Type B pancreatic cell (in vitro differentiated cells): ENCODE measurements around the gene FCHO2. TPM values are rescaled to one million over a fixed set of nuclear protein-coding genes. Genes with fewer than 3 reads are reported as not detected.

ENCODE experiments used
- DNase-seq: peaks from one replicate; pipeline ENCODE4 v3.0.0; 2021; ENCODE audit warnings: mixed read lengths; ENCODE audit not compliant: unreplicated experiment; ENCODE audit errors: extremely low spot score
- H3K27ac Mint-ChIP-seq: 2 replicates; pipeline ENCODE4 v1.8.0; 2021; ENCODE audit warnings: mild to moderate bottlenecking, mixed read lengths
- H3K27me3 Mint-ChIP-seq: 2 replicates; pipeline ENCODE4 v1.8.0; 2021; ENCODE audit warnings: mixed read lengths
- H3K36me3 Mint-ChIP-seq: 2 replicates; pipeline ENCODE4 v1.8.0; 2021; ENCODE audit warnings: mixed read lengths
- H3K4me1 Mint-ChIP-seq: one replicate; pipeline ENCODE4 v1.8.0; 2021; ENCODE audit warnings: mixed read lengths; ENCODE audit not compliant: unreplicated experiment
- H3K4me3 Mint-ChIP-seq: 2 replicates; pipeline ENCODE4 v1.8.0; 2021; ENCODE audit warnings: mild to moderate bottlenecking, mixed read lengths
- H3K9me3 Mint-ChIP-seq: 2 replicates; pipeline ENCODE4 v1.8.0; 2021; ENCODE audit warnings: mixed read lengths
- long read RNA-seq: library from polyadenylated mRNA; unstranded; transcript quantifications from one replicate; pipeline ENCODE4 v2.0.0, GENCODE V29; 2020
- total RNA-seq: library from RNA; stranded (reverse); gene quantifications from 2 replicates; pipeline ENCODE4 v1.2.1, GENCODE V29; 2021; ENCODE audit warnings: low replicate concordance
- TF ChIP-seq, protein P1 (sequence below): fragments of 200-600 bp; sonication (generic); conservative IDR thresholded peaks from 2 replicates; pipeline ENCODE4 v1.5.0; 2021; ENCODE audit warnings: antibody characterized with exemption, mild to moderate bottlenecking

FCHO2 gene, protein sequence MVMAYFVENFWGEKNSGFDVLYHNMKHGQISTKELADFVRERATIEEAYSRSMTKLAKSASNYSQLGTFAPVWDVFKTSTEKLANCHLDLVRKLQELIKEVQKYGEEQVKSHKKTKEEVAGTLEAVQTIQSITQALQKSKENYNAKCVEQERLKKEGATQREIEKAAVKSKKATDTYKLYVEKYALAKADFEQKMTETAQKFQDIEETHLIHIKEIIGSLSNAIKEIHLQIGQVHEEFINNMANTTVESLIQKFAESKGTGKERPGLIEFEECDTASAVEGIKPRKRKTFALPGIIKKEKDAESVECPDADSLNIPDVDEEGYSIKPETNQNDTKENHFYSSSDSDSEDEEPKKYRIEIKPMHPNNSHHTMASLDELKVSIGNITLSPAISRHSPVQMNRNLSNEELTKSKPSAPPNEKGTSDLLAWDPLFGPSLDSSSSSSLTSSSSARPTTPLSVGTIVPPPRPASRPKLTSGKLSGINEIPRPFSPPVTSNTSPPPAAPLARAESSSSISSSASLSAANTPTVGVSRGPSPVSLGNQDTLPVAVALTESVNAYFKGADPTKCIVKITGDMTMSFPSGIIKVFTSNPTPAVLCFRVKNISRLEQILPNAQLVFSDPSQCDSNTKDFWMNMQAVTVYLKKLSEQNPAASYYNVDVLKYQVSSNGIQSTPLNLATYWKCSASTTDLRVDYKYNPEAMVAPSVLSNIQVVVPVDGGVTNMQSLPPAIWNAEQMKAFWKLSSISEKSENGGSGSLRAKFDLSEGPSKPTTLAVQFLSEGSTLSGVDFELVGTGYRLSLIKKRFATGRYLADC
- total RNA-seq, result 22.8 and 38.5 TPM in 2 replicates
- long read RNA-seq, partial matches to known transcripts, result 7 of 14 reads
- long read RNA-seq, other reads (novel, unspliced or antisense), result 7 of 14 reads

DNA sequence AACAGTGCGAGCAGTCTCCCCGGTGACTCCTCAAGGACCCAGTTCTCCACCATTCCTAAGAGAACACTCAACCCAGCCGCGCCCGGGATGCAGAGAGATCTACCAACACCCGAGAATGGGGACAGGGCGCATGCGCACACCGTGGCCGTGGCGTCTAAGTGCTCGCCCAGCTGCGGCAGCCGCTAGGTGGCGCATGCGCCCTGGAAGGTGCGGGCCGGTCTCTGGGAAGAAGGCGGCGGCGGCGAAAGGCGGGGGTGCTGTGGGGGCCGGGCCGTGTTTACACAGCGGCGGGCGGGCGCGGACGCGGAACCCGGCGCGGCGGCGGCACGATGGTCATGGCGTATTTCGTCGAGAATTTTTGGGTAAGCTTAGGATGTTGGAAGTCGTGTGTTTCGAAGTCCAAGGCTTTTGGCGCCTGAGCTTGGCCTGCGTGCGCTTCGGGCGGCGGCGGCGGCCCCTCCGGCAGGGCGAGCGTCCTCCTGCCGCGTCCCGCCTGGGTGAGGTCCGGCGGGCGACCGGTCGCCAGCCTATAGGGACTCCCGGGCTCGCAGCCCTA is at the start of gene FCHO2:
Gene FCHO2, plus strand, starts transcription at position 274 of the 556 bp plus-strand sequence. Its CDS starts 56 bp downstream, at position 330.
- Mint-ChIP-seq H3K36me3 (no peaks in the 10 kb centered on the region), H3K27me3 (peaks cover 4% of the 10 kb centered on the region), H3K4me1 (peaks cover 18% of the 10 kb centered on the region), H3K27ac (peak within 1 kb of the TSS; percentile 100), H3K9me3 (peaks cover 6% of the 10 kb centered on the region), H3K4me3 (peak within 1 kb of the TSS; percentile 98)
- DNase-seq, result peak; percentile 99
- TF ChIP-seq, protein P1, sequence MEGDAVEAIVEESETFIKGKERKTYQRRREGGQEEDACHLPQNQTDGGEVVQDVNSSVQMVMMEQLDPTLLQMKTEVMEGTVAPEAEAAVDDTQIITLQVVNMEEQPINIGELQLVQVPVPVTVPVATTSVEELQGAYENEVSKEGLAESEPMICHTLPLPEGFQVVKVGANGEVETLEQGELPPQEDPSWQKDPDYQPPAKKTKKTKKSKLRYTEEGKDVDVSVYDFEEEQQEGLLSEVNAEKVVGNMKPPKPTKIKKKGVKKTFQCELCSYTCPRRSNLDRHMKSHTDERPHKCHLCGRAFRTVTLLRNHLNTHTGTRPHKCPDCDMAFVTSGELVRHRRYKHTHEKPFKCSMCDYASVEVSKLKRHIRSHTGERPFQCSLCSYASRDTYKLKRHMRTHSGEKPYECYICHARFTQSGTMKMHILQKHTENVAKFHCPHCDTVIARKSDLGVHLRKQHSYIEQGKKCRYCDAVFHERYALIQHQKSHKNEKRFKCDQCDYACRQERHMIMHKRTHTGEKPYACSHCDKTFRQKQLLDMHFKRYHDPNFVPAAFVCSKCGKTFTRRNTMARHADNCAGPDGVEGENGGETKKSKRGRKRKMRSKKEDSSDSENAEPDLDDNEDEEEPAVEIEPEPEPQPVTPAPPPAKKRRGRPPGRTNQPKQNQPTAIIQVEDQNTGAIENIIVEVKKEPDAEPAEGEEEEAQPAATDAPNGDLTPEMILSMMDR, result peak; percentile 92

DNA sequence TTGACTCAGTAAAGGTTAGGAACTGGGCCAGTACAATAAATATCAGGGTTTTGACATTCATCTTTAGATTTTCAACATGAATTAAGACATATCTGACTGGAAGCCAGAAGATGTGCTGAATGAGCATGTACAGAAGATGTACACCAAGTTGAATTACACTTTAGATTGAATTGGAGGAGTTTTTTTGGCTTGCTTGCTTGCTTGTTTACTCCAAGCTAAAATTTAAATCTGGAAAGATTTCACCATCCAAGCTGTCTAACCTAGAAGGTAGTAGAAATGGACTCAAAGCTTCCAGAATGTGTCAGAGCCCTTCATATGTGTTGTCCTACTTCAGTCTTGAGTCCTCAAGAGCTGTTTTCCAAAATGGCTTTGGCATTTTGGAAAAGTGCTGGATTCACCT is 49.0 kb upstream of the FCHO2 start:
- H3K4me1 Mint-ChIP-seq, result no peaks in the 10 kb centered on the region
- no peaks in the 10 kb centered on the region for H3K27me3 Mint-ChIP-seq
- no peak overlapping the region for H3K4me3 Mint-ChIP-seq
- TF ChIP-seq, protein P1, result no peak
- H3K9me3 Mint-ChIP-seq, result no peaks in the 10 kb centered on the region
- H3K27ac Mint-ChIP-seq, result no peak overlapping the region
- no peak for DNase-seq
- H3K36me3 Mint-ChIP-seq, result peaks cover 38% of the 10 kb centered on the region

DNA sequence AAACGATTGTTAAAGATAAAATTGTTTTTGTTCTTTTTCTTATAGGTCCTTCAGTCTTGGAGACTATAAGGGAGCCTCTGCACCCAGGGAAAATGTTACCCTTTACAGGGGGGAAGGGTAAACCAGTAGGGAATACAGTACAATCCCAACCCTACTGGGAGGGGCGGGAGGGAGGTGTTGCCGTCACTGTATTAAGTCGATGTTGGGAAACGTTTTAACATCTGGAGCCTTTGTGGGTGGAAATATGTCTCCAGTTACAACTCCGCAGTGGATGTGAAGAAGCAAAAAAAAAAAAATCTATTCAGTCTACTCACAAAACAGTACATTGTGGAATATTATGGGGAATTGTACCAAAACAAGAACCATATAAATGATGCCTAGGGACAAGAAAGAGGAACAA is 47.2 kb upstream of the FCHO2 start:
- H3K27me3 Mint-ChIP-seq, result no peaks in the 10 kb centered on the region
- no peak overlapping the region for H3K4me3 Mint-ChIP-seq
- H3K27ac Mint-ChIP-seq, result no peak overlapping the region
- DNase-seq, result no peak
- H3K4me1 Mint-ChIP-seq, result no peaks in the 10 kb centered on the region
- no peaks in the 10 kb centered on the region for H3K9me3 Mint-ChIP-seq
- H3K36me3 Mint-ChIP-seq, result peaks cover 32% of the 10 kb centered on the region
- TF ChIP-seq, protein P1, result no peak

DNA sequence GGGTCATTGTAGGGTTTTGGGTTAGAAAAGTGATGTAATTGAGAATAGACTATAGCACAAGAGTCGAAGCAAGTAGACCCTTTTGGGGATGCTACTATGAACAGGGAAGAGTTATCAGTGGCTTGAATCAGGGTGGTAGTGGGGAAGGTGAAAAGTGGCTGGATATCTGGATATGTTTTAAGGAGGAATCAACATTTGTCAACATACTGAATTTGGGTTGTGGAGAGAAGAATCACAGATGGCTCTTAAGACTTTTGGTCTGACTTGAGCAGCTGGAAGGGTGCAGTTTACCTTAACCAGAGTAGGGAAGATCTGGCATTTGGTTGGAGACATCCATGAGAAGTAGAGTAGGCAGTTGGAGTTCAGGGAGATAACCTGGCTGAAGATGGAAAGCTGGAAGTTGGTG is 38.5 kb upstream of the FCHO2 start:
- no peak for DNase-seq
- no peaks in the 10 kb centered on the region for H3K27me3 Mint-ChIP-seq
- H3K27ac Mint-ChIP-seq, result peak overlapping the region; percentile 4
- H3K9me3 Mint-ChIP-seq, result no peaks in the 10 kb centered on the region
- TF ChIP-seq, protein P1, result no peak
- no peak overlapping the region for H3K4me3 Mint-ChIP-seq
- H3K36me3 Mint-ChIP-seq, result peaks cover 4% of the 10 kb centered on the region
- peaks cover 10% of the 10 kb centered on the region for H3K4me1 Mint-ChIP-seq

DNA sequence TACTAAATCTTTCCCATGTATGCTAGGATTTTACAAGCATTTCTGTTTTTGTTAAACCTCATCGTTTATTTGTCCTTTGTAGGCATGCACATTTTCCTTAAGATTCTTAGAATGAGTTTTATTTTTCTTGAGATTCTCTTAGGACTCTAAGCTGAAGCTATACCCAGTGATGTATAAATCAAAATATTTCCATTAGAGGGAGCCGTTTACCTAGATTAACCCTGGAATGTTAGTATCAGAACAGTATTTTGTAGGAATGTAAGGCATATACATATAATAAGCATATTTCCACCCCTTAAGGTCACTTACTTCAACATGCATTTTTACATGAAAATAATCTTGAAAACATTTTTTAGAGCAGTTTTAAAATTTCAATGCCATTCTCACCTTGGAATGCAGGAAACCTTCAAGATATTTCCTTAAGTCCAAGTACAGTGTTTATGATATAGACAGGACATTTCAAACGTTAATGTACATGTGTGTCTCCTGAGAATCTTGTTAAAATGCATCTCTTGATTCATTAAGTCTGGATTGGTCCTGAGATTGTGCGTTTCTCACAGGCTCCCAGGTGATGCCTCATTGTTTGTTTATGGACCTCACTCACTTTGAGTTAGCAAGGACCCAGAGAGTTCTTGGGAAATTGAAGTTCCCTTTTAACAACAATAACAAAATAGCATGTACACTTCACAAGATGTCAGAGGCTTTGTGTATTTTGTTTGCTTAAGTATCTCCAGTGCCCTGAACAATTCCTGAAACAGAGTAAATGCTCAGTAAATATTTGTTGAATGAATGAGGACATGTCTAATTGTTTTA is 34.9 kb upstream of the FCHO2 start:
- no peak overlapping the region for H3K4me3 Mint-ChIP-seq
- no peaks in the 10 kb centered on the region for H3K27me3 Mint-ChIP-seq
- H3K4me1 Mint-ChIP-seq, result peaks cover 10% of the 10 kb centered on the region
- TF ChIP-seq, protein P1, result peak; percentile 60
- H3K27ac Mint-ChIP-seq, result no peak overlapping the region
- no peak for DNase-seq
- peaks cover under 1% of the 10 kb centered on the region for H3K9me3 Mint-ChIP-seq
- H3K36me3 Mint-ChIP-seq, result no peaks in the 10 kb centered on the region
